Epidermal melanocyte (primary cell): ENCODE measurements around the gene NKD2.
A peak's percentile ranks its signal among the peaks of the same experiment; 100 is the strongest.
"Not testable (repeated sequence)": the region's sequence is repeated elsewhere in the genome, so short reads cannot be mapped to it uniquely, and the experiment has no call there.

Source experiments
- DNase-seq: peaks from one replicate; pipeline ENCODE4 v3.0.0; 2011; ENCODE audit warnings: low spot score; ENCODE audit not compliant: insufficient read length

Gene NKD2

DNA sequence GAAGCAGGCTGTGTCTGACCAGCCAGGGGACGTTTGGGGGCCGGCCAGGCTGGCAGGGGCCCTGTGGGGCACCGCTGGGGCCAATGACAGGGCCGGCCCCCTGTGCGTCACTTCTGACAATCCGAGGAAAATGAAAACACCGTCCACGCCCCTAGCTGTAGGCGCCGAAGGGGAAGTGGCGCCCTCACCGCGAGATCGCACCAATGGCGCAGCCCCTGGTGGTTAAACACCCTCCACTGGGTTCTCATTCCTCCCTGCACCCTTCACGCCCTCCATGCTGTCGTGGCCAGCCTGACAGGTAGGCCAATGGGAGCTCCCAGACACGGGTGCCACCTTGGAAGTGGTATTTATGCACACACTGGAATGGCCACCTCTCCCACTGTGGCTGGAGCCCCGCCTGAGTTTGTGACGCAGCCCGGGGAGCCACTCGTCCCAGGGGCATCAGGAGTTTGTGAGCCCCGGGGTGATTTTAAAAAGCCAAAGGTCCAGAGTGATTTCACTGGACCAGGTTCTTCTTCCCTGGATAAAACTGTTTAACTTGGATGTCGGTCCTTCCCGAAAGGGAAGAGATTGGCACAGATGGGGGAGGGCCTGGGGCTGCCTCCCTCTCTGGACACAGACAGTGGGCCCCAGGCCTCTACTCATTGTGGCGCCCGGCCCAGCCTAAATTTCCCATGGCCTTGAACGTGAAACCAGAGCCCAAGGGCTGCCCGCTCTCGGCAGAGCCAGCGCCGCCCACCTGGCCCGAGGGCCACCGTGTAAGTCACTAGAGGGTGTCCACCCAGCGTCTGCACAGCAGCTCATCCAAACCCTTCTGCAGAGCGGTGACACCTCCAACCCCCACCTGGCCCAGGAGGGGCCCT is 49.7 kb downstream of the NKD2 start:
- DNase-seq, result no peak

DNA sequence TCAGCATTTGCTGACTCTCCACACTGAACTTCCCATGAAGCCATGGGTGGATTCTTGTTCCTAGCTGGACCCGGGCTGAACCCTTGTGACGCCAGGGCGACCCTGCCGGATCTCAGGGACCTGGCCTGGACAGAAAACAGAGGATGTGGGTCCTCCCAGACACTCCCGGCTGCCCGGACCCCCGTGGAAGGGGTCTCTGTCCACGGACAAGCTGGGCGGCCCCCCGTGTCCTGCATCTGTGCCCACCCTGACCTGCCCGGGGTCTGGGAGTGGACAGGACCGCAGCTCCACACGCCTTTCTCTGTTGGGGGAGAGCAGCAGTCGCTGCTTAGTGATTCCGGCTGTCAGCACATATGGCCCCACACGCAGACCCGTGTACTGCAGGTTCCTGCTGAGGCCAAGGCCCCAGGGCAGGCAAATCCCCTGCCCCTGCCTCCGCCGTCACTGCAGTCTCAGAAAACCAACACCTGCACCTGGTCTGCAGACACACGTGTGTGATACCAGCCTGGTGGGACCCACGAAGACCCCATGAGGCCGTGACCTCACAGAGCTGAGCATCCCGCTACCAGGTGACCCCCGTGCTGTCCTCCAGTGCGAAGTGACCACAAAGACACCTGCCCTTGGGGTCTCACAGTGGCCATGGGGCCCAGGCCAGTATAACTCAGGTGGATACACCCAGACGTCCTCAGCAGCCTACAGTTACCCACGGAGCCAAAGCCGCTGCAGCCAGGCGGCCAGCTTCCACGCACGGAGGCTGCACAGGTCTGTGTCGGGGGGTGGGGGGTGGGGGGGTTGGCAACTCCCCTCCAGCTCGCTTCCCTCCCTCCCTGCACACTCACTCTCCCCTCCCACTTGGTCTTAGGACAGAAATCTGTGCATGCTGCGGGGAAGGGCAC is 50.6 kb downstream of the NKD2 start:
- DNase-seq, result no peak

DNA sequence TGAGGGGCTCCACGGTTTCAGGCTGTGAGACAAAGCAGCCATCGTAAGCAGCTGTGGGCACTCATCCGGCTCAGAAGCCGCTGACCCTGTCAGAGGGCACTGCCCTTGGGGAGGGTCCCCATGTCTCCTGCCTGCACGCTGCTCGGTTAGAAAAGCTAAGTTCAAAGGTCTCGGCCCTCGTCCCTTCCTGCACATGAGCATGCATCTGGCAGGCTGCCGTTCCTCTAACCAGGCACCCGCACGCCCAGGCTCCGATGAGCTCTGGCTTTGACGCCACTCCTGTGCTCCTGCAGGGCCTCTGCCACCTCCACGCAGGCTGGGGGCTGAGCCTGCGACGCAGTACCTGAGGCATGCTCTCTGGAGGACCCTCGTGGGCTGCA is 51.3 kb downstream of the NKD2 start:
- DNase-seq, result no peak

DNA sequence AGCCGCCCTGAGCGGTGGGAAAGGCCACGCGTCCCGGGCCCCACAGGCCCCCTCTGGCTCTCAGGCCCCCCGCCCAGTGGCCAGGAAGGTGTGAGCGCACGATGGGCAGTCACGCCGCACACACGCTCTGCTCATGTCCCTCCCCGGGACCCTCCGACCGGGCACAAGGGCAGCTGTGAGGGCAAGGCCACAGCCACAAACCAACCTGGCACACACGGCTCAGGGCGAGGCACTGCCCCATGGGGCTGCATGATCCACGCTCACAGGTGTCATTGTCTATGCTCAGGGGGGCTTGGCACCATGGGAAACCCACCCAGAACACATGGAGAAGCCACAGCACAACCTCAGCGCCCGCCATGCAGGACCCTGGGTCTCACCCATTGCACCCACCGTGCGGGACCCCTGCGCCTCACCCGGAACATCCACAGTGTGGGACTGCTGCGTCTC is 52.0 kb downstream of the NKD2 start:
- DNase-seq, result no peak

DNA sequence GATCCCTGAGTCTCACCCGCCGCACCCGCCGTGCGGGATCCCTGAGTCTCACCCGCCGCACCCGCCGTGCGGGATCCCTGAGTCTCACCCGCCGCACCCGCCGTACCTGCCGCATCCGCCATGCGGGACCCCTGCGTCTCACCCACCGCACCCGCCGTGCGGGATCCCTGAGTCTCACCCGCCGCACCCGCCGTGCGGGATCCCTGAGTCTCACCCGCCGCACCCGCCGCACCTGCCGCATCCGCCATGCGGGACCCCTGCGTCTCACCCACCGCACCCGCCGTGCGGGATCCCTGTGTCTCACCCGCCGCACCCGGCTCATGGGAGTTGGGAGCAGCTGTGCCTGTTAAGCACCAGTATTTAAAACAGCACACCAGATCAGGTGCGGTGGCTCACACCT is 52.7 kb downstream of the NKD2 start:
- DNase-seq, result not testable (repeated sequence)

DNA sequence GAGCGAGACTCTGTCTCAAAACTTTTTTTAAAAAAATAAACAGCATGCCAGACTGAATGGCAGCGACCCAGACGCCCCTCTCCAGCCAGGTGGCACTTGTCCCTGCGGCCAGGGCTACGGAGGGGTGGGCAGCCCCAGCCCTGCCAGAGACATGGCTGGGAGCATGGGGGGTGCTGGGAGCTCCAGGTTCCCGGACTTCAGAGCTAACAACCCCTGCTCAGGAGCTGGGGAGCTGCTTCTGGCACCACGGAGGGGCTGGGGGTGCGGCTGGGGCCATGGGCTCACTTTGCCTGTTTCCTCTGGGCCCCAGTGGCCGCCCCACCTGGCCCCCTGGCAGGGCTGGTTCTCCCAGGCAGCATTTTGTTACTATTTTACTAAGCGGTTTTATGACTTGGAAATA is 53.3 kb downstream of the NKD2 start:
- no peak for DNase-seq

DNA sequence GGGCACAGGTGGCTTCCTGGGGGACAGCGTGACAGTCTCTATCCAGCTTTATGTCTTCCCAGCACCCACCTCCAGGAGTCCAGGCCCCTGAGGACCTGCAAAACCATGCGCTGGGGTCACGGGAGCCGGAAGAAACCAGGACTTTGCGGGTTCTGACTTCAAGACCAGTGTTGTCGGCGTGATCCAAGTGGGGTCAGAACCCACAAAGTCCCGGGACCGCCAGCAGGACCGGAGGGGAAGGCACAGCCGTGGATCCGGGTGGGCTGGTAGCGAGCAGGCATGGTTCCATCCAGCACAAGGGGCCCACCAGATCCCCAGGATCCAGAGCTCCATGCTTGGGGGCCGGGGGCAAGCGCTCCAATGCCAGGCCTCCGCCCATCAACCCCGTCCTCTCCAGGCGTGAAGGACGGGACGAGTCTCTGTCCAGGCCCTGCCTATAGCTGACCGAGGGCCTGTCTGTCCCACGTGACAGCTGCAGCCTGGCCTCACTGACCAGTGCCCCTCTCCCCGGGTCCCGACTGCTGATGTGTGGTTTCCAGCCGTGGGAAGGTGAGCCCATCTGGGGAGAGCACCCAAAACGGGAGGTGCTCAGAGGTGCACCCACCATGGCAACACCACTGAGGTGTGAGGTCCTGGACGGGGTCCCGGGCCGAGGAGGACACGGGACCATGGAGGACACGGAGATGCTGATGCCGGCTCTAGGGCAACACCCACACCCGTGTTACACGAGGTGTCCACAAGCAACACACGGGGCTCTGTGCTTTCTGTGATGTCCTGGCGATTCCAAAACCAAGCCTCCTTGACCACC is 54.4 kb downstream of the NKD2 start:
- DNase-seq, result no peak

DNA sequence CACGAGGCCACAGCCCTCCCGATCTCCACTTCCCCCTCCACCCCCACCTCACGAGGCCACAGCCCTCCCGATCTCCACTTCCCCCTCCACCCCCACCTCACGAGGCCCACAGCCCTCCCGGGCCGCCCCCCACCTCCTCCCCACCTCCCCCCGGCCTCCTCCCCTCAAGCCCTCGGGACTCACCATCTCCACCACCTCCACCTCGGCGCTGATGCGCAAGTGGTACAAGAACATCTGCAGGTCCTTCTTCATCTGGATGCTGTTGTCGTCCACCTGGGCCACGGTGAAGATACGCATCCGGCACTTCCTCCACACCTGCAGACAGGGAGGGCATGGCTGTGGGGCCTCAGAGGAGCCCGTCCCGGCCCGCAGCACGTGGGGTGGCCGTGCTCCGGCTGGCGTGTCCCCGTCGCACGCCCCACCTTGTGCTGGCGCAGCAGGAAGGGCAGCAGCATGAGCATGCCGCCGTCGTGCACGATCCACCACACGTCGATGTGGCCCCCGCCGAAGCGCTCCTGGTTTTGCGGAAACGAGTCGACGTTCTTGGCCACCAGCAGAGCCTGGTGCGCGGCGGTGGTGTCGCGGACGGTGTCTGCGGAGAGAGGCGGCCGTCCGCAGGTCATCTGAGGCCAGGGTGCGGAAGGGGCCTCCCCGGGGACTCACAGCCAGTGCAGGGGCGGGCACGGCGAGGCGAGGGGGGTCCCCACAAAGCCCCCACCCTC is 55.2 kb downstream of the NKD2 start:
- no peak for DNase-seq

DNA sequence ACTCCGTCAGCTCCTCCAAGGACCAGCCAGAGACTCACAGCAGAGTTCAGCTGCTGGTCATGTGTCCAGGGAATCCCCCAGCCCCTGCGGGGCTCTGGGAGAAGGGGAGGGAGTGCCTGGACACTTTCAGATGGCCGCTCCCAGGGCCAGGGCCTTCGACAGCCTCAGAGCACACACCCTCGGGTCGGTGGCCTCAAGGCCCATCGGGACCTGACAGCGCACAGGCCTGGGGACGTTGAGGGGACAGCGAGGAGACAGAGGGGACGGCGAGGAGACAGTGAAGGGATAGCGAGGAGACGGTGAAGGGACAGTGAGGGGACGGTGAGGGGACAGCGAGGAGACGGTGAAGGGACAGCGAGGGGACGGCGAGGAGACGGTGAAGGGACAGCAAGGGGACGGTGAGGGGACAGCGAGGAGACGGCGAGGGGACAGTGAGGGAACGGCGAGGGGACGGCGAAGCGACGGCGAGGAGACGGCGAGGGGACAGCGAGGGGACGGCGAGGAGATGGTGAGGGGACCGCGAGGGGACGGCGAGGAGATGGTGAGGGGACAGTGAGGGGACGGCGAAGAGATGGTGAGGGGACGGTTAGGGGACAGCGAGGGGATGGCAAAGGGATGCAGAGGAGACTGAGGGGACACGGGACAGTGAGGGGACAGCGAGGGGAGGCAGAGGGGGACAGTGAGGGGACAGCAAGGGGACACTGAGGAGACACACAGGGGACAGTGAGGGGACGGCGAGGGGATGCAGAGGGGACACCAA is 56.0 kb downstream of the NKD2 start:
- DNase-seq, result no peak

DNA sequence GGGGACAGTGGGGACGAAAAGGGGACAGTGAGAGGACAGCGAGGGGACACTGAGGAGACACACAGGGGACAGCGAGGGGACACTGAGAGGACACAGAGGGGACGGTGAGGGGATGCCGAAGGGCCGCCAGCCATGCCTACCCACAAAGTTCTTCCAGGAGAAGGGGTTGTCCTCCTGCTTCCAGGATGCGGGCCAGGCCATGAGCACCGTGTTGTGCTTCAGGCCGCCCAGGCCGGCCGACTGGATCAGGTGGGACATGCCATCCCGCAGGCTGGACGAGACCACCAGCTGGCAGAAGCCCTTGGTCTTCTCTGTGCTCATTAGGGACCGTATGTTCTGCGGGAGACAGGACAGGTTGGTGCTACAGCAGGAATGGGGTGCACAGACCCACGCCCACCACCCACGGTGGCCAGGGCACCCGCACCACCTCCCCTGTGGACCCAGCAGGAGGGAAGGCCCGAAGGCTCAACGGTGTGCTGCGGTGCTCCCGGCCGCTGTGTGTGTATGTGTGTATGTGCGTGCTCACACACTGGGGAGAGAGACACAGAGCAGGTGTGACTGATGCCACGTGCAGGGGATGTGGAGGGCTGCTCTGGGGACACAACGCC is 56.6 kb downstream of the NKD2 start:
- DNase-seq, result no peak

DNA sequence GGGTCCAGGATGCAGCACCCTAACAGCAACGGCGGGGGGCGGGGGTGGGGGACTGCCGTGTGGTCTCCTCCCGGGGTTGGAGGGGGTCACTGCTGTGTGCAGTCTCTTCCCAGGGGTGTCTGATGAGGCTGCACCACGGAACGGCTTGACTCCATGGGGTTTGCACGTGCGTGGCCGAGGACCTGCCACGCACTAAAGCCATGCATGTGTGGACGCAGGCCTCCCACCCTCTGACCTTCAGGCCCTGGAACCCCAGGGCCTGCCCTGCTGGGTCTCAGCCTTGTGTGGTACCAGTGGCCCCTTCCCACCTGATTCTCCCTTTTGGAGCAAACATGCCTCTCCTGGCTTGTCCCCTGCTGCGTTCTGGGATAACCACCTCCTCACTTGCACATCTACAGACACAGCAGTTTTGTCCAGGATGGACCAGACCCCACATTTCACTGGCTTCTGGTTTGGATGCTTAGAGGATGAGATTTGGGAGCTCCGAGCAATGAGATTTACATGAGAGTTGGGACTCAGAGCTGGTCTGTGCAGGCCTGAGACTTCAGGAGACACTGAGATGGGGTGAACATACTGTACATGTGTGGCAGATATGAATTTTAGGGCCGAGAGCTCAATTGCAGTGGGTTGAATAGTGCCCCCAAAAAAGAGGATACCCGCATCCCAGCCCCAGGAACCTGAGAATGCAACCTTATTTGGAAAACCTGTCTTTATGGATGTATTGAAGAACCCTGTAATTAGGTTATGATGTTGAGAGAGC is 57.5 kb downstream of the NKD2 start:
- no peak for DNase-seq

DNA sequence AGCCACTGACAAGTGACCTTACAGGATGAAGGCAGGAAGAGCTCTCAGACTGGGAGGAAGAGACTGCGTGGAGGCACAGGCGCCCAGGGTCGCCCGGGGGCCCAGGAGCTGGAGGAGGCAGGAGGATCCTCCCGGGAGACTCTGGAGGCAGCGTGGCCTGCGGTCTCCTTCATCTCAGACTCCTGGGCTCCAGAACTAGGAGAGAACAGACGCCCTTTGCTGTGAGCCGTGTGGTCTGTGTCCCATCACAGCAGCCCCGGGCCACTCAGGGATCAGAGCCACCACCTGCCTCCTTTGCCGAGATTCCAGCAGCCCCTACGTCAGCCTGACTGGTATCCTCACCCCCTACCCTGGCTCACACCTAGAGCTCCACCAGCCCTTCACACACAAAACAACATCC is 58.1 kb downstream of the NKD2 start:
- DNase-seq, result no peak

DNA sequence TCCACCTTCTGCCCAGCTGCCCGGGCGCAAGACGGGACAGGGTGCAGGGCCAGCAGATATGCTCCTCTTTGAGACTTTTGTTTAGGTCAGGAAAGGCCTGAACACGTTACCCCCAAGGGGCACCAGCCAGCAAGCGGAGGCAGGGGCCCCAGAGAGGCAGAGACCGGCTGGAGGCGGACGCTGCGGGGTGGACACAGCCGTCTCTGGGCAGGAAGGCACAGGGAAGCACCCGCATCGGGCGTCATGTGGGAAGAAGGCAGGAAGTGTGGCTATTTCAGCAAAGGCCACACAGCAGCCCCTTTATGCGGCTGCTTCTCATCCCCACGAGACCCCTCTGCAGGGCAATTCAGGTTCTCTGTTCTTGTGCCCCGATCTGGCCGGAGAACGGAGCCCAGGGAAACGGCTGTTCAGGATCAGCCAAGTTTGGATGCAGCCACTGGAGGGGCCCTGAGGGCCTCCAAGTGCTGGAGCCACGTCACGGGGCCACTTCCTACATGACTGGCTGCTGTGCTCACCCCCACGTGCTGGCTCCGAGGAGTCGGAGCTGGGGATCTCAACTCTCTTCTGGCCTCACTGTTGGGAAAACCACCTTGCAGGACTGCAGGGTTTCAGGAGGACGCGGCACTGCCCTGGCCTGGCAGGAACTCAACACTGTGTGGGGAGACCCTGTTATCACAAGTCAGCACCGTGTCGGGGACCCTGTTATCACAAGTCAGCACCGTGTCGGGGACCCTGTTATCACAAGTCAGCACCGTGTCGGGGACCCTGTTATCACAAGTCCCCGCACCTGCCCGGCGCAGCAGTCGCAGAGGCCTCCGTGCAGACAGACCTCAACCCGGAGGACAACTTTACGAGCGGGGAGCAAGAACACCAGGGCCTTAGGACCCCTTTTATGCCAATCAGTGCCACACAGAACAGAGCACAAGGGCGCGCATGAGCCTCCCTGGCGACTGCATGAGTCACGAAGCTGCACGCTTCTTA is 58.8 kb downstream of the NKD2 start:
- DNase-seq, result peak; percentile 67

DNA sequence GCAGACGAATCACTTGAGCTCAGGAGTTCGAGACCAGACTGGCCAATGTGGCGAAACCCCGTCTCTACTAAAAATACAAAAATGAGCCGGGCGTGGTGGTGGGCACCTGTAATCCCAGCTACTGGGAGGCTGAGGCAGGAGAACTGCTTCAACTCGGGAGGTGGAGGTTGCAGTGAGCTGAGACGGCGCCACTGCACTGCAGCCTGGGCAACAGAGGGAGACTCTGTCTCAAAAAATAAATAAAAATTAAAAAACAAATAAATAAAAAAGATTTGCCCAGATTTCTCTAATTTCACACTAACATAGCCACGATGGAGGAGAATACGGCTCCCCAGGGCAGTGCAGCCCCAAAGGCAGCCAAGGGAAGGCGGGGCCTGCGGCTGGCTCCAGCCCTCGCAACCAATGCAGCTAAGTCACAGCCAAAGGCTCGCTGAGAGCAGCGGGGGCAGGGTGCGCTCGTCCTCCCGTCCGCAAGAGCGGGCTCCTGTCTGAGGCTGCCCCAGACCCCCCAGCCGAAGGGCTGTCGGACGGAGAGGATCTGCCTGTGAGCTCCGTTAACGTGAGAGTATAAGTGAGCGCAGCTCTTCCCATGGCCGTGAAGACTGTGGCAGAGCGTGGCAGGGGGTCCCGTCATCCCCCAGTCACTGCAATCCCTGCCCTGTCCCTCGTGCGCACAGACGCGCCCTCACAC is 59.7 kb downstream of the NKD2 start:
- DNase-seq, result no peak

DNA sequence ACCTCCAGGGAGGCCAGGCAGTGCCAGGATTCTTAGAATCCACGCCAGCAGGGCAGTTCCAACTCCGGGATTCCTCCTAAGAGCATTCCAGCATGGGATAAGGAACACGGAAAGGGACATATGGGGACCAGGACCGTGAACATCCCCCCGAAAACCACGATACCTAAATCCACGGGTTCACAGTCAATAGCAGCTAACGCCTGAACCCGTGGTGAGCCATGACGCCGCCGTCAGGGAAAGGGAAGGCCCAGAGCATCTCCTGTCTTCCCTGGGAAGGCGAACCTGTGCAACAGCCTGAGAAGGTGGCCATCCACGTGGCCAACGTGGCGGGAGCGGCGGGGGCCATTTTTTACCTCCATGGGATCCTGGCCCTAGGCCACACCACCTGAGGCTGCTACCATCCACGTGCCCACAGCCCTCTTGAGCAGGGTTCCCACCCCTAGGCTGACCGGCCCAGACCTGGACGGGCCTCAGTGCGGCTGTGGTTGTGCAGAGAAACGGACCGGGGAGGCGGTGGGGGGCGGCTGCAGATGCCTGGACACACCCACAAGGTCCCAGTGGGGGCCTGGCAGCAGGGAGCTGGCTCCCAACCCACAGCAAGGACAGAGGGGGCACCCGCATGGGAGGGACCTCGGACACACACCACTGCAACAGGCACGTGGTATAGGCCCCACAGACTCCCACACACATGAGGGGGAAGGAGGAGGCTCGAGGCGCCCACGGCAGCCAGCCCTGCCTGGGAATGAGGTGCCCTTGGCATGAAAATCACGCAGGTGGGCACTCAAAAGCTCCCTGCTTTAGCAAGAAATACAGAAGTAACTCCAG is 60.5 kb downstream of the NKD2 start:
- no peak for DNase-seq

DNA sequence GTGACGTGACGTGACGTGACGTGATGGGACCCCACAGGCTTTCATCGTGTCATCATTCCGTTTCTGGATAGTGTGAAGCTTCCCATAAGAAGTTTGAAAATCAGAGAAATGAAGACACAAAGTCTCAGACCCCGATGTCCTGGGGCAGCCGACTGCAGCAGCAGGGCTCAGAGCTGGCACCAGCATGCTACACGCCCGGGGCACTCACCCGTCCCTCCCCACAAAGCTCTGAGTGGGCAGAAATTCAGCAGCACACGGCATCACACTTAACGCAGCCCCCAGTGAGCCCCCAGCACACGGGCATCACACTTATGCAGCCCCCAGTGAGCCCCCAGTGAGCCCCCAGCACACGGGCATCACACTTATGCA is 61.1 kb downstream of the NKD2 start:
- no peak for DNase-seq
